Prostate gland (tissue), 2 donors: ENCODE results near the gene ROGDI. TPM values are rescaled to one million over a fixed set of nuclear protein-coding genes. Genes with fewer than 3 reads are reported as not detected.

ENCODE experiments used
- DNase-seq: peaks from one replicate; pipeline ENCODE4 v3.0.0-alpha.2; 2019; ENCODE audit warnings: low spot score
- H3K27ac ChIP-seq, 2 donors: fragments of 200-600 bp; sonication (generic); 2 replicates each; pipeline ENCODE4 v1.5.1; 2017 to 2019
- H3K27me3 ChIP-seq: fragments of 200-600 bp; sonication (generic); replicated peaks from 2 replicates; pipeline ENCODE4 v1.5.1; 2019; ENCODE audit not compliant: insufficient read depth
- H3K36me3 ChIP-seq, 2 donors: fragments of 200-600 bp; sonication (generic); 1 replicate in 1 of 2; 2 replicates in 1 of 2; pipeline versions ENCODE4 v1.5.1 to v1.8.1; 2017 to 2019
- H3K4me1 ChIP-seq: fragments of 200-600 bp; sonication (generic); replicated peaks from 2 replicates; pipeline ENCODE4 v1.5.1; 2019
- H3K4me3 ChIP-seq, 2 donors: fragments of 200-600 bp; sonication (generic); 2 replicates each; pipeline ENCODE4 v1.5.1; 2017 to 2019
- H3K9me3 ChIP-seq: fragments of 200-600 bp; sonication (generic); 2 replicates; pipeline ENCODE4 v1.5.1; 2017
- CTCF ChIP-seq, 4 experiments: fragments of 200-600 bp in 2 of 4; fragments of 450-650 bp in 2 of 4; sonication (generic) in 2 of 4; IDR thresholded peaks; 1 replicate in 3 of 4; 2 replicates in 1 of 4; pipeline ENCODE4 v1.5.1; 2016 to 2019; ENCODE audit warnings: antibody characterized with exemption in 4 of 4, mild to moderate bottlenecking in 2 of 4, moderate library complexity in 2 of 4
- POLR2A ChIP-seq: fragments of 450-650 bp; IDR thresholded peaks from one replicate; pipeline ENCODE4 v1.6.1; 2016; ENCODE audit warnings: antibody characterized with exemption, mild to moderate bottlenecking
- POLR2AphosphoS5 ChIP-seq: sonication (generic); formaldehyde crosslinking; IDR thresholded peaks from one replicate; pipeline ENCODE4 v1.6.1; 2017; ENCODE audit warnings: antibody characterized with exemption
- WGBS: methylation state at CpG from one replicate; pipeline ENCODE4 v1.1.5; 2018; 5-methylcytosine and 5-hydroxymethylcytosine counted together
- intact Hi-C: fragments of 100-400 bp; cut with DNase I; formaldehyde crosslinking; loops from one replicate; pipeline ENCODE4 v1.14.2; 2022
- total RNA-seq, 2 donors: library from RNA; depleted of rRNA; stranded (reverse); fragments of >200 nt; gene quantifications; one replicate each; pipeline ENCODE4 v1.1.0, GENCODE V29; 2016

The ROGDI gene
- total RNA-seq, 2 donors from 2014 or later, result 37.5 to 46.9 TPM

GRCh38 chr16:4753227-4753626 is 49.2 kb downstream of the ROGDI start:
- TF ChIP-seq POLR2AphosphoS5 (no peak), POLR2A (no peak), CTCF (IDR thresholded peaks at IDR 0.05) (no peak)
- Histone ChIP-seq H3K27me3 (no peaks in the 10 kb centered on the region), H3K4me1 (no peaks in the 10 kb centered on the region), H3K9me3 (no peaks in the 10 kb centered on the region), H3K27ac (no peak overlapping the region), H3K36me3 (peaks cover 10 to 20% of the 10 kb centered on the region in 2 donors), H3K4me3 (no peak overlapping the region)
- 89% methylated on average over 11 of the region's 11 CpGs for WGBS
- intact Hi-C loops, result no loop called here
- DNase-seq, result no peak

GRCh38 chr16:4752351-4753100 is 49.9 kb downstream of the ROGDI start:
- no peaks in the 10 kb centered on the region for H3K27me3 ChIP-seq
- intact Hi-C loops, result no loop called here
- no peak overlapping the region for H3K27ac ChIP-seq
- peaks cover 10 to 20% of the 10 kb centered on the region in 2 donors for H3K36me3 ChIP-seq
- DNase-seq, result no peak
- WGBS, result 92% methylated on average over 44 of the region's 44 CpGs
- H3K4me3 ChIP-seq, result no peak overlapping the region
- TF ChIP-seq POLR2A (no peak), POLR2AphosphoS5 (no peak)
- no peaks in the 10 kb centered on the region for H3K4me1 ChIP-seq
- no peaks in the 10 kb centered on the region for H3K9me3 ChIP-seq

- Histone ChIP-seq H3K9me3 (no peaks in the 10 kb centered on the region), H3K4me1 (no peaks in the 10 kb centered on the region), H3K27me3 (no peaks in the 10 kb centered on the region), H3K4me3 (no peak overlapping the region), H3K36me3 (peaks cover 10 to 20% of the 10 kb centered on the region in 2 donors), H3K27ac (no peak overlapping the region)
- WGBS, result 84% methylated on average over 8 of the region's 8 CpGs
- DNase-seq, result no peak
- intact Hi-C loops, result no loop called here
- TF ChIP-seq CTCF (IDR thresholded peaks at IDR 0.05) (no peak), POLR2A (no peak), POLR2AphosphoS5 (no peak)
These were observed 51.5 kb downstream of the ROGDI start for GRCh38 chr16:4750896-4751295.

GRCh38 chr16:4749700-4750257 is 52.7 kb downstream of the ROGDI start:
- H3K27me3 ChIP-seq, result no peaks in the 10 kb centered on the region
- H3K27ac ChIP-seq, result no peak overlapping the region
- H3K4me1 ChIP-seq, result no peaks in the 10 kb centered on the region
- peaks cover 10 to 20% of the 10 kb centered on the region in 2 donors for H3K36me3 ChIP-seq
- H3K4me3 ChIP-seq, result no peak overlapping the region
- no peaks in the 10 kb centered on the region for H3K9me3 ChIP-seq
- intact Hi-C loops, result no loop called here
- TF ChIP-seq POLR2AphosphoS5 (no peak), CTCF (IDR thresholded peaks at IDR 0.05) (no peak), POLR2A (no peak)
- DNase-seq, result no peak
- WGBS, result 85% methylated on average over 10 of the region's 10 CpGs

GRCh38 chr16:4748682-4749411 is 53.6 kb downstream of the ROGDI start:
- intact Hi-C loops, result no loop called here
- H3K4me3 ChIP-seq, result no peak overlapping the region
- no peak overlapping the region for H3K27ac ChIP-seq
- no peak for DNase-seq
- no peaks in the 10 kb centered on the region for H3K9me3 ChIP-seq
- peaks cover 10 to 20% of the 10 kb centered on the region in 2 donors for H3K36me3 ChIP-seq
- no peaks in the 10 kb centered on the region for H3K27me3 ChIP-seq
- no peaks in the 10 kb centered on the region for H3K4me1 ChIP-seq
- WGBS, result 92% methylated on average over 16 of the region's 16 CpGs
- TF ChIP-seq POLR2A (no peak), CTCF (IDR thresholded peaks at IDR 0.05) (no peak), POLR2AphosphoS5 (no peak)
